ENCODE data around the gene CTSF. TPM values are rescaled to one million over a fixed set of nuclear protein-coding genes. Genes with fewer than 3 reads are reported as not detected.
A peak's percentile ranks its signal among the peaks of the same experiment; 100 is the strongest.
"Not testable (repeated sequence)": the region's sequence is repeated elsewhere in the genome, so short reads cannot be mapped to it uniquely, and the experiment has no call there.

CTSF gene
- total RNA-seq, 1 experiment from 2014 or later: 0.98 TPM

GRCh38 chr11:66607126-66607834 lies 38.9 kb upstream of the CTSF start:
- Mint-ChIP-seq H3K4me1 (no peaks in the 10 kb centered on the region), H3K36me3 (ENCODE audit: insufficient read depth in 1 of 3, low read depth in 3 of 3) (peaks cover 0 to 53% (median 46%) of the 10 kb centered on the region in 3 experiments; a peak in 6 of 7 replicates), H3K27ac (peak overlapping the region in 1 of 3 experiments; percentile 83; a peak in 2 of 7 replicates), H3K4me3 (no peak overlapping the region; a peak in 1 of 5 replicates), H3K27me3 (ENCODE audit: low read depth) (no peaks in the 10 kb centered on the region), H3K9me3 (peaks cover 0 to 3% of the 10 kb centered on the region in 2 experiments; a peak in 2 of 5 replicates)
- Histone ChIP-seq H2BK12ac (ENCODE audit: insufficient read length, low read depth, low read length) (no peak overlapping the region), H3K9ac (ENCODE audit: extremely low read depth, insufficient read length, low read length) (no peak overlapping the region), H3K79me1 (ENCODE audit: insufficient read depth, low read depth, low read length, poor library complexity, severe bottlenecking) (no peaks in the 10 kb centered on the region), H3K23ac (ENCODE audit: insufficient read length, low read depth, low read length) (no peak overlapping the region), H3K23me2 (ENCODE audit: insufficient read length, low read depth, low read length, poor library complexity, severe bottlenecking) (no peaks in the 10 kb centered on the region), H2BK20ac (ENCODE audit: low read depth, low read length, poor library complexity, severe bottlenecking) (no peak overlapping the region), H3K79me2 (ENCODE audit: insufficient read depth, low read length) (no peaks in the 10 kb centered on the region), H4K5ac (ENCODE audit: insufficient read length, low read depth, low read length) (no peak overlapping the region), H3K4me1 (ENCODE audit: insufficient read depth, low read length) (no peaks in the 10 kb centered on the region), H2BK5ac (ENCODE audit: insufficient read length, low read length) (no peak overlapping the region), H2BK120ac (ENCODE audit: low read depth, low read length, poor library complexity, severe bottlenecking) (no peak overlapping the region), H3K14ac (ENCODE audit: insufficient read depth, low read length) (no peak overlapping the region), H3K18ac (ENCODE audit: insufficient read length, low read depth, low read length) (no peak overlapping the region), H2BK15ac (ENCODE audit: low read depth, low read length) (no peak overlapping the region), H2AFZ (ENCODE audit: low read length) (no peak overlapping the region), H4K20me1 (ENCODE audit: control insufficient read depth, insufficient read depth, insufficient read length) (no peaks in the 10 kb centered on the region), H3K27ac (ENCODE audit: insufficient read length, low read depth, low read length) (no peak overlapping the region), H3K4ac (ENCODE audit: low read depth, low read length) (no peak overlapping the region), H4K91ac (ENCODE audit: insufficient read length, low read depth, low read length) (no peak overlapping the region), H3K9me3 (ENCODE audit: control insufficient read depth, low read depth, low read length) (no peaks in the 10 kb centered on the region), H4K8ac (replicated peaks; ENCODE audit: insufficient read length, low read depth, low read length) (no peak overlapping the region), H3K4me2 (ENCODE audit: insufficient read depth, insufficient read length, low read length) (no peak overlapping the region), H3K56ac (ENCODE audit: insufficient read length, low read depth, low read length) (no peak overlapping the region), H3T11ph (ENCODE audit: low read length) (no peak overlapping the region), H2AK5ac (ENCODE audit: insufficient read length, low read length) (no peak overlapping the region), H3K27me3 (ENCODE audit: insufficient read depth, low read length) (no peaks in the 10 kb centered on the region)
- WGBS (ENCODE audit: extremely low coverage, insufficient read length, low lambda C conversion rate): no CpG with 5 or more reads among the region's 8 CpGs
- no peak for TF ChIP-seq CTCF (conservative IDR thresholded peaks at IDR 0.05)
- DNase-seq: no peak

GRCh38 chr11:66606608-66607007 lies 38.2 kb upstream of the CTSF start:
- not testable (repeated sequence) for H4K5ac ChIP-seq (ENCODE audit: insufficient read length, low read depth, low read length); H4K8ac ChIP-seq (replicated peaks; ENCODE audit: insufficient read length, low read depth, low read length); H3K4me2 ChIP-seq (ENCODE audit: insufficient read depth, insufficient read length, low read length); H3K27ac ChIP-seq (ENCODE audit: insufficient read length, low read depth, low read length); H3K56ac ChIP-seq (ENCODE audit: insufficient read length, low read depth, low read length); H2AK5ac ChIP-seq (ENCODE audit: insufficient read length, low read length); H3K4me1 ChIP-seq (ENCODE audit: insufficient read depth, low read length); H3K9ac ChIP-seq (ENCODE audit: extremely low read depth, insufficient read length, low read length); H3K9me3 ChIP-seq (ENCODE audit: control insufficient read depth, low read depth, low read length); H3T11ph ChIP-seq (ENCODE audit: low read length); H3K23ac ChIP-seq (ENCODE audit: insufficient read length, low read depth, low read length); H2BK15ac ChIP-seq (ENCODE audit: low read depth, low read length); H3K9me3 Mint-ChIP-seq; H3K4me1 Mint-ChIP-seq; DNase-seq; H3K79me2 ChIP-seq (ENCODE audit: insufficient read depth, low read length); H3K14ac ChIP-seq (ENCODE audit: insufficient read depth, low read length); H3K4me3 Mint-ChIP-seq; H3K18ac ChIP-seq (ENCODE audit: insufficient read length, low read depth, low read length); H2BK12ac ChIP-seq (ENCODE audit: insufficient read length, low read depth, low read length); H3K27ac Mint-ChIP-seq; H4K91ac ChIP-seq (ENCODE audit: insufficient read length, low read depth, low read length); H2BK120ac ChIP-seq (ENCODE audit: low read depth, low read length, poor library complexity, severe bottlenecking); H3K79me1 ChIP-seq (ENCODE audit: insufficient read depth, low read depth, low read length, poor library complexity, severe bottlenecking); H3K23me2 ChIP-seq (ENCODE audit: insufficient read length, low read depth, low read length, poor library complexity, severe bottlenecking); H3K27me3 ChIP-seq (ENCODE audit: insufficient read depth, low read length); H4K20me1 ChIP-seq (ENCODE audit: control insufficient read depth, insufficient read depth, insufficient read length); H3K4ac ChIP-seq (ENCODE audit: low read depth, low read length); H2BK5ac ChIP-seq (ENCODE audit: insufficient read length, low read length); H2AFZ ChIP-seq (ENCODE audit: low read length); H3K27me3 Mint-ChIP-seq (ENCODE audit: low read depth); H2BK20ac ChIP-seq (ENCODE audit: low read depth, low read length, poor library complexity, severe bottlenecking)
- no CpG with 5 or more reads among the region's 3 CpGs for WGBS (ENCODE audit: extremely low coverage, insufficient read length, low lambda C conversion rate)
- peaks cover 0 to 58% (median 50%) of the 10 kb centered on the region in 3 experiments; a peak in 6 of 7 replicates for H3K36me3 Mint-ChIP-seq (ENCODE audit: insufficient read depth in 1 of 3, low read depth in 3 of 3)
